ENCODE results near the gene ETFB. TPM values are rescaled to one million over a fixed set of nuclear protein-coding genes. Genes with fewer than 3 reads are reported as not detected.

The ETFB gene
- total and polyA plus RNA-seq, 4 donors = 129 to 713 (median 467) TPM

DNA sequence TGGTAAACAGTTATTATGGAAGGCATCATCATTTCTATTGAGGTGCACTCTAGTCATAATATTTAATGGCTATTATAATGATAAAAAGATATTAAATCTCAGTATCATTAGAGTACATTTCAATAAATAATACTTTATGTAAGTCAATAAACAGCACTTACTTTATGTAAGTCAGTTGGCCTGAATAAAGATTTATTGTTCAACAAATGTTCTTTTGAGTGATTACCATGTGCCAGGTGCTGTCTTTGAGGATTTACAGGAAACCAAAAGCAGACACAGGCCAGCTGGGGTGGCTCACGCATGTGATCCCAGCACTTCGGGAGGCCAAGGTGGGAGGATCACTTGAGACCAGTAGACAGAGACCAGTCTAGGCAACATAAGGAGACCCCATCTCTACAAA, 11.2 kb upstream of the ETFB start (continued):
- TF ChIP-seq, protein P1, sequence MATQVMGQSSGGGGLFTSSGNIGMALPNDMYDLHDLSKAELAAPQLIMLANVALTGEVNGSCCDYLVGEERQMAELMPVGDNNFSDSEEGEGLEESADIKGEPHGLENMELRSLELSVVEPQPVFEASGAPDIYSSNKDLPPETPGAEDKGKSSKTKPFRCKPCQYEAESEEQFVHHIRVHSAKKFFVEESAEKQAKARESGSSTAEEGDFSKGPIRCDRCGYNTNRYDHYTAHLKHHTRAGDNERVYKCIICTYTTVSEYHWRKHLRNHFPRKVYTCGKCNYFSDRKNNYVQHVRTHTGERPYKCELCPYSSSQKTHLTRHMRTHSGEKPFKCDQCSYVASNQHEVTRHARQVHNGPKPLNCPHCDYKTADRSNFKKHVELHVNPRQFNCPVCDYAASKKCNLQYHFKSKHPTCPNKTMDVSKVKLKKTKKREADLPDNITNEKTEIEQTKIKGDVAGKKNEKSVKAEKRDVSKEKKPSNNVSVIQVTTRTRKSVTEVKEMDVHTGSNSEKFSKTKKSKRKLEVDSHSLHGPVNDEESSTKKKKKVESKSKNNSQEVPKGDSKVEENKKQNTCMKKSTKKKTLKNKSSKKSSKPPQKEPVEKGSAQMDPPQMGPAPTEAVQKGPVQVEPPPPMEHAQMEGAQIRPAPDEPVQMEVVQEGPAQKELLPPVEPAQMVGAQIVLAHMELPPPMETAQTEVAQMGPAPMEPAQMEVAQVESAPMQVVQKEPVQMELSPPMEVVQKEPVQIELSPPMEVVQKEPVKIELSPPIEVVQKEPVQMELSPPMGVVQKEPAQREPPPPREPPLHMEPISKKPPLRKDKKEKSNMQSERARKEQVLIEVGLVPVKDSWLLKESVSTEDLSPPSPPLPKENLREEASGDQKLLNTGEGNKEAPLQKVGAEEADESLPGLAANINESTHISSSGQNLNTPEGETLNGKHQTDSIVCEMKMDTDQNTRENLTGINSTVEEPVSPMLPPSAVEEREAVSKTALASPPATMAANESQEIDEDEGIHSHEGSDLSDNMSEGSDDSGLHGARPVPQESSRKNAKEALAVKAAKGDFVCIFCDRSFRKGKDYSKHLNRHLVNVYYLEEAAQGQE (IDR thresholded peaks at IDR 0.05) = no peak
- TF ChIP-seq, protein P2, sequence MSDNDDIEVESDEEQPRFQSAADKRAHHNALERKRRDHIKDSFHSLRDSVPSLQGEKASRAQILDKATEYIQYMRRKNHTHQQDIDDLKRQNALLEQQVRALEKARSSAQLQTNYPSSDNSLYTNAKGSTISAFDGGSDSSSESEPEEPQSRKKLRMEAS (IDR thresholded peaks at IDR 0.05) = no peak
- TF ChIP-seq ATF3 (IDR thresholded peaks at IDR 0.05) (no peak), YY1 (IDR thresholded peaks at IDR 0.05) (no peak)

DNA sequence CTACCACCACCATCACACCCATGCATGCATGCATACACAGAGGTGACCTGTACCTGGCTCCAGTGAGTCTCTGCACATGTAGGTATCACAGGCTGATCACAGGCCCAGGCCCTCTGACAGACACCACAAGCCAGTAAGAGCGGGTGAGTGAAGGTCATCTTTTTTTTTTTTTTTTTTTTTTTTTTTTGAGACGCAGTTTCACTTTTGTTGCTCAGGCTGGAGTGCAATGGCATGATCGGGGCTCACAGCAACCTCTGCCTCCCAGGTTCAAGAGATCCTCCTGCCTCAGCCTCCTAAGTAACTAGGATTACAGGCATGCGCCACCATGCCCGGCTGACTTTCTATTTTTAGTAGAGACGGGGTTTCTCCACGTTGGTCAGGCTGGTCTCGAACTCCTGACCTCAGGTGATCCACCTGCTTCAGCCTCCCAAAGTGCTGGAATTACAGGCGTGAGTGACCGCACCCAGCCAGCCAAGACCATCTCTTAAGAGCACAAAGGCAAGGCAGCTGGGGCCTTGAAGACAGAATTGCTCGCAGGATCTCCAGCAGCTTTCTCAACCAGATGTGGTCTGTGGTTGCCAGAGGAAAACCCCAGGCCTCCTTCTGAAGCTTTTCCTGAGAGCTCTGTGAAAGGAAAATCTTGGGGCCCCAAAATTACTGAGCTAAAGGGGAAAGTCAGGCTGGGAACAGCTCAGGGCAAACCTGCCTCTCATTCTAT, 9.5 kb upstream of the ETFB start:
- no peak for TF ChIP-seq FOXA2 (IDR thresholded peaks at IDR 0.05)
- H3K9ac ChIP-seq (ENCODE audit: low read depth in 1 of 2, low read length in 2 of 2) = no peak overlapping the region
- no peak overlapping the region for H3K4me3 ChIP-seq (ENCODE audit: low read depth in 1 of 3, low read length in 3 of 3)
- no peak overlapping the region for H3K27ac ChIP-seq (ENCODE audit: low read depth in 1 of 2, low read length in 2 of 2)
- H3K4me1 ChIP-seq (ENCODE audit: control insufficient read depth in 4 of 4, insufficient read depth in 4 of 4, low read length in 3 of 4) = peaks cover 0 to 2% (median 0%) of the 10 kb centered on the region in 4 donors
- H3K36me3 ChIP-seq (ENCODE audit: control insufficient read depth in 4 of 4, insufficient read depth in 3 of 4, low read depth in 1 of 4, low read length in 3 of 4) = no peaks in the 10 kb centered on the region
- H3K27me3 ChIP-seq (ENCODE audit: control insufficient read depth in 4 of 4, insufficient read depth in 4 of 4, low read length in 3 of 4) = no peaks in the 10 kb centered on the region
- WGBS = 68% methylated on average over 11 of the region's 11 CpGs
- H3K9me3 ChIP-seq (ENCODE audit: control insufficient read depth in 4 of 4, low read length in 3 of 4) = no peaks in the 10 kb centered on the region
- DNase-seq (ENCODE audit: low spot score) = no peak

GRCh38 chr19:51372649-51373504, 6.7 kb upstream of the ETFB start, which contains the start of gene NKG7:
Gene NKG7, minus strand, starts transcription at chr19:51372654. Its CDS starts 119 bp downstream, at chr19:51372535.
- DNase-seq (ENCODE audit: low spot score) = no peak
- no peak within 1 kb of the TSS for H3K9ac ChIP-seq (ENCODE audit: low read depth in 1 of 2, low read length in 2 of 2)

More at GRCh38 chr19:51372649-51373504, 6.7 kb upstream of the ETFB start, which contains the start of gene NKG7:
- peaks cover 0 to 10% (median 1%) of the 10 kb centered on the region in 4 donors for H3K4me1 ChIP-seq (ENCODE audit: control insufficient read depth in 4 of 4, insufficient read depth in 4 of 4, low read length in 3 of 4)
- no peaks in the 10 kb centered on the region for H3K27me3 ChIP-seq (ENCODE audit: control insufficient read depth in 4 of 4, insufficient read depth in 4 of 4, low read length in 3 of 4)
- no peak for TF ChIP-seq JUND (IDR thresholded peaks at IDR 0.05)
- TF ChIP-seq EGR1 (IDR thresholded peaks at IDR 0.05; ENCODE audit: low read depth in 2 of 2) = no peak
- TF ChIP-seq FOXA1 (IDR thresholded peaks at IDR 0.05) = no peak
- TF ChIP-seq, protein P1 (IDR thresholded peaks at IDR 0.05) = no peak
- TF ChIP-seq, protein P2 (IDR thresholded peaks at IDR 0.05) = no peak
- no peak for TF ChIP-seq TAF1 (conservative IDR thresholded peaks at IDR 0.05)
- TF ChIP-seq HNF4G (IDR thresholded peaks at IDR 0.05) = no peak
- TF ChIP-seq, protein P3, sequence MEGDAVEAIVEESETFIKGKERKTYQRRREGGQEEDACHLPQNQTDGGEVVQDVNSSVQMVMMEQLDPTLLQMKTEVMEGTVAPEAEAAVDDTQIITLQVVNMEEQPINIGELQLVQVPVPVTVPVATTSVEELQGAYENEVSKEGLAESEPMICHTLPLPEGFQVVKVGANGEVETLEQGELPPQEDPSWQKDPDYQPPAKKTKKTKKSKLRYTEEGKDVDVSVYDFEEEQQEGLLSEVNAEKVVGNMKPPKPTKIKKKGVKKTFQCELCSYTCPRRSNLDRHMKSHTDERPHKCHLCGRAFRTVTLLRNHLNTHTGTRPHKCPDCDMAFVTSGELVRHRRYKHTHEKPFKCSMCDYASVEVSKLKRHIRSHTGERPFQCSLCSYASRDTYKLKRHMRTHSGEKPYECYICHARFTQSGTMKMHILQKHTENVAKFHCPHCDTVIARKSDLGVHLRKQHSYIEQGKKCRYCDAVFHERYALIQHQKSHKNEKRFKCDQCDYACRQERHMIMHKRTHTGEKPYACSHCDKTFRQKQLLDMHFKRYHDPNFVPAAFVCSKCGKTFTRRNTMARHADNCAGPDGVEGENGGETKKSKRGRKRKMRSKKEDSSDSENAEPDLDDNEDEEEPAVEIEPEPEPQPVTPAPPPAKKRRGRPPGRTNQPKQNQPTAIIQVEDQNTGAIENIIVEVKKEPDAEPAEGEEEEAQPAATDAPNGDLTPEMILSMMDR (IDR thresholded peaks at IDR 0.05; ENCODE audit: low read depth, low read length, missing input control) = no peak
- no peak for TF ChIP-seq HNF4A (conservative IDR thresholded peaks at IDR 0.05)
- H3K27ac ChIP-seq (ENCODE audit: low read depth in 1 of 2, low read length in 2 of 2) = peak within 1 kb of the TSS; percentile 10 to 26
- H3K9me3 ChIP-seq (ENCODE audit: control insufficient read depth in 4 of 4, low read length in 3 of 4) = no peaks in the 10 kb centered on the region
- H3K4me3 ChIP-seq (ENCODE audit: low read depth in 1 of 3, low read length in 3 of 3) = peak within 1 kb of the TSS in 1 of 3 donors; percentile 1
- H3K36me3 ChIP-seq (ENCODE audit: control insufficient read depth in 4 of 4, insufficient read depth in 3 of 4, low read depth in 1 of 4, low read length in 3 of 4) = no peaks in the 10 kb centered on the region
- WGBS = 53% methylated on average over 9 of the region's 9 CpGs

Data from liver (tissue), 9 donors.